Loucy (cell line): ENCODE results near the gene ALMS1.

Experiments
- EZH2phosphoT487 ChIP-seq: fragments of 200-600 bp; IDR thresholded peaks from 2 replicates; pipeline ENCODE4 v1.6.1; 2018; ENCODE audit warnings: antibody characterized with exemption, mild to moderate bottlenecking, moderate library complexity, borderline replicate concordance
- TF ChIP-seq, protein P1 (sequence below): fragments of 200-600 bp; sonication (generic); conservative IDR thresholded peaks from 2 replicates; pipeline ENCODE4 v1.5.1; 2014; ENCODE audit warnings: mild to moderate bottlenecking, antibody characterized with exemption, low read length

DNA sequence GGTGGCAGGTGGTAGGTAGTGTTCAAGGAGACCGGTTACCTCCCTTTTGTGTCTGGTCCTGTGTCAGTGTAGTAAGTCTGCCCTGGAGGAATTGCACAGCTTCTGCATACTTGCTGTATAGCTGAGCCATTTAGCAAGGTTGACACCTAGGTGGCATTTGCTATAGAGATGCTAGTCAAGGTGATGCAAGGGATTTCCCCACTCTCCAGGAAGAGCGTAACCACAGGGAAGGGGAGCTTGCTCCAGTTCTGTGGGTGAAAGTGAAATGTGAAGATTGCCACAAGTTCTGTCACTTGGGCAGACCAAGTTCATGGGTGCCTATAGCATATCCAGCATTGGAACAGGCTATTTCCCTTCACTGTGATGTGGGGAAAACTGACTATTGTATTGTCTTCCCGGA lies 228.5 kb downstream of the ALMS1 start:
- TF ChIP-seq, protein P1, sequence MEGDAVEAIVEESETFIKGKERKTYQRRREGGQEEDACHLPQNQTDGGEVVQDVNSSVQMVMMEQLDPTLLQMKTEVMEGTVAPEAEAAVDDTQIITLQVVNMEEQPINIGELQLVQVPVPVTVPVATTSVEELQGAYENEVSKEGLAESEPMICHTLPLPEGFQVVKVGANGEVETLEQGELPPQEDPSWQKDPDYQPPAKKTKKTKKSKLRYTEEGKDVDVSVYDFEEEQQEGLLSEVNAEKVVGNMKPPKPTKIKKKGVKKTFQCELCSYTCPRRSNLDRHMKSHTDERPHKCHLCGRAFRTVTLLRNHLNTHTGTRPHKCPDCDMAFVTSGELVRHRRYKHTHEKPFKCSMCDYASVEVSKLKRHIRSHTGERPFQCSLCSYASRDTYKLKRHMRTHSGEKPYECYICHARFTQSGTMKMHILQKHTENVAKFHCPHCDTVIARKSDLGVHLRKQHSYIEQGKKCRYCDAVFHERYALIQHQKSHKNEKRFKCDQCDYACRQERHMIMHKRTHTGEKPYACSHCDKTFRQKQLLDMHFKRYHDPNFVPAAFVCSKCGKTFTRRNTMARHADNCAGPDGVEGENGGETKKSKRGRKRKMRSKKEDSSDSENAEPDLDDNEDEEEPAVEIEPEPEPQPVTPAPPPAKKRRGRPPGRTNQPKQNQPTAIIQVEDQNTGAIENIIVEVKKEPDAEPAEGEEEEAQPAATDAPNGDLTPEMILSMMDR: no peak
- TF ChIP-seq EZH2phosphoT487: no peak
